HepG2 (cell line): ENCODE results near the gene SYNGAP1. TPM values are rescaled to one million over a fixed set of nuclear protein-coding genes. Genes with fewer than 3 reads are reported as not detected.
A peak's percentile ranks its signal among the peaks of the same experiment; 100 is the strongest.

Experiments used
- AHR ChIP-seq: IDR thresholded peaks from 2 replicates; pipeline ENCODE4 v1.6.1; 2018; ENCODE audit warnings: missing genetic modification reagents, missing compliant biosample characterization
- ARID4A ChIP-seq: sonication (generic); formaldehyde crosslinking; IDR thresholded peaks from 2 replicates; pipeline ENCODE4 v1.5.0; 2020; ENCODE audit warnings: mild to moderate bottlenecking, missing genetic modification reagents, borderline replicate concordance
- BCL3 ChIP-seq: sonication (generic); formaldehyde crosslinking; IDR thresholded peaks from 2 replicates; pipeline ENCODE4 v1.5.1; 2020; ENCODE audit warnings: mild to moderate bottlenecking, missing genetic modification reagents, moderate library complexity
- CEBPG ChIP-seq: IDR thresholded peaks from 2 replicates; pipeline ENCODE4 v1.6.1; 2016
- DDIT3 ChIP-seq: sonication (generic); formaldehyde crosslinking; IDR thresholded peaks from 2 replicates; pipeline ENCODE4 v1.4.0; 2020; ENCODE audit warnings: mild to moderate bottlenecking, missing genetic modification reagents
- MAF1 ChIP-seq: sonication (generic); formaldehyde crosslinking; IDR thresholded peaks from 2 replicates; pipeline ENCODE4 v1.5.0; 2020; ENCODE audit warnings: missing genetic modification reagents, borderline replicate concordance
- MXD3 ChIP-seq: IDR thresholded peaks from 2 replicates; pipeline ENCODE4 v1.6.1; 2016; ENCODE audit warnings: mild to moderate bottlenecking, missing biosample characterization, missing genetic modification reagents
- NFE2 ChIP-seq: sonication (generic); formaldehyde crosslinking; IDR thresholded peaks from 2 replicates; pipeline ENCODE4 v1.4.0; 2020; ENCODE audit warnings: missing genetic modification reagents
- NR2F6 ChIP-seq, 2 experiments: IDR thresholded peaks; 2 replicates each; pipeline ENCODE4 v1.6.1; 2016; ENCODE audit warnings: antibody characterized with exemption in 1 of 2, mild to moderate bottlenecking in 1 of 2
- PBX2 ChIP-seq: IDR thresholded peaks from 2 replicates; pipeline ENCODE4 v1.6.1; 2016; ENCODE audit warnings: control low read depth
- ZBED4 ChIP-seq: sonication (generic); formaldehyde crosslinking; IDR thresholded peaks from 2 replicates; pipeline ENCODE4 v1.4.0; 2020; ENCODE audit warnings: missing genetic modification reagents, borderline replicate concordance
- ZEB1 ChIP-seq: IDR thresholded peaks from 2 replicates; pipeline ENCODE4 v1.6.1; 2012; ENCODE audit warnings: mild to moderate bottlenecking, low read depth, inconsistent platforms; ENCODE audit not compliant: insufficient replicate concordance
- ZNF138 ChIP-seq: sonication (generic); formaldehyde crosslinking; IDR thresholded peaks from 2 replicates; pipeline ENCODE4 v1.5.0; 2020; ENCODE audit warnings: mild to moderate bottlenecking, low read depth, missing genetic modification reagents
- ZNF256 ChIP-seq: sonication (generic); formaldehyde crosslinking; conservative IDR thresholded peaks from 2 replicates; pipeline ENCODE4 v1.4.0; 2020; ENCODE audit warnings: missing genetic modification reagents
- ZNF335 ChIP-seq: sonication (generic); formaldehyde crosslinking; IDR thresholded peaks from 2 replicates; pipeline ENCODE4 v1.4.0; 2020; ENCODE audit warnings: missing genetic modification reagents
- ZNF430 ChIP-seq: sonication (generic); formaldehyde crosslinking; IDR thresholded peaks from 2 replicates; pipeline ENCODE4 v1.9.0; 2021; ENCODE audit warnings: mild to moderate bottlenecking, missing genetic modification reagents
- ZNF446 ChIP-seq: sonication (generic); formaldehyde crosslinking; IDR thresholded peaks from 2 replicates; pipeline ENCODE4 v1.5.0; 2020; ENCODE audit warnings: mild to moderate bottlenecking, missing genetic modification reagents
- ZNF619 ChIP-seq: sonication (generic); formaldehyde crosslinking; IDR thresholded peaks from 2 replicates; pipeline ENCODE4 v1.4.0; 2020; ENCODE audit warnings: mild to moderate bottlenecking, missing genetic modification reagents
- ZNF780A ChIP-seq: sonication (generic); formaldehyde crosslinking; IDR thresholded peaks from 2 replicates; pipeline ENCODE4 v1.8.0; 2022; ENCODE audit warnings: mild to moderate bottlenecking, missing genetic modification reagents, moderate library complexity
- ZNF816 ChIP-seq: sonication (generic); formaldehyde crosslinking; IDR thresholded peaks from 2 replicates; pipeline ENCODE4 v1.8.0; 2022; ENCODE audit warnings: missing genetic modification reagents, mild to moderate bottlenecking, borderline replicate concordance
- polyA plus RNA-seq, 8 experiments: library from polyadenylated mRNA; depleted of rRNA in 3 of 8; stranded (reverse) in 7 of 8; unstranded in 1 of 8; fragments of >200 nt; fragmentation: Illumina TruSeq in 4 of 8; extraction: Trizol in 4 of 8; gene quantifications; 2 replicates each; pipeline versions ENCODE4 v1.2.1 to v1.2.3, GENCODE V29; 2011 to 2016; ENCODE audit warnings: low read depth in 4 of 8, missing spikeins in 1 of 8, mixed read lengths in 1 of 8; ENCODE audit not compliant: insufficient read depth in 1 of 8
- total RNA-seq, 5 experiments: library from RNA; depleted of rRNA; stranded (reverse); fragments of >200 nt; fragmentation: Illumina TruSeq; extraction: Trizol; gene quantifications; 2 replicates each; pipeline ENCODE4 v1.2.3, GENCODE V29; 2016; ENCODE audit warnings: low read depth in 1 of 5

The SYNGAP1 gene
- total and polyA plus RNA-seq, 2 of the 13 experiments (the other 11 are each of a cell fraction or from before 2014, with no cell fraction given) = 0.75 to 1.1 TPM

- TF ChIP-seq ZBED4 = no peak
- no peak for TF ChIP-seq ZNF256
- no peak for TF ChIP-seq BCL3 (CRISPR knock-in tag)
- TF ChIP-seq ARID4A (CRISPR knock-in tag) = no peak
- no peak for TF ChIP-seq MAF1 (CRISPR knock-in tag)
- 0 out of 2 replicates have a peak, but pooled peaks have one; percentile 81 for TF ChIP-seq ZNF816 (CRISPR knock-in tag)
- peak; percentile 40 for TF ChIP-seq ZEB1
- TF ChIP-seq CEBPG = peak; percentile 62
- TF ChIP-seq NFE2 (CRISPR knock-in tag) = no peak
- no peak for TF ChIP-seq ZNF430 (CRISPR knock-in tag)
- TF ChIP-seq ZNF138 (CRISPR knock-in tag) = peak; percentile 7; the same call in 1 of the 2 replicates
- no peak for TF ChIP-seq PBX2 (CRISPR knock-in tag)
- TF ChIP-seq DDIT3 (CRISPR knock-in tag) = 0 out of 2 replicates have a peak, but pooled peaks have one; percentile 46
- no peak for TF ChIP-seq AHR
- no peak for TF ChIP-seq NR2F6 (IDR thresholded peaks at IDR 0.05)
- no peak for TF ChIP-seq NR2F6 (CRISPR knock-in tag; IDR thresholded peaks at IDR 0.05)
- no peak for TF ChIP-seq MXD3 (CRISPR knock-in tag)
- no peak for TF ChIP-seq ZNF335 (CRISPR knock-in tag)
- no peak for TF ChIP-seq ZNF780A (CRISPR knock-in tag)
- TF ChIP-seq ZNF619 (CRISPR knock-in tag) = no peak
- TF ChIP-seq ZNF446 (CRISPR knock-in tag) = no peak
Measured at GRCh38 chr6:33390767-33391277, 29.0 kb upstream of the SYNGAP1 start (continued).
